Neural progenitor cell (in vitro differentiated cells): ENCODE measurements around the gene CGB5.
"Not testable (repeated sequence)": the region's sequence is repeated elsewhere in the genome, so short reads cannot be mapped to it uniquely, and the experiment has no call there.

Source experiments
- EZH2phosphoT487 ChIP-seq: fragments of 200-600 bp; sonication (generic); IDR thresholded peaks from 2 replicates; pipeline ENCODE4 v1.6.1; 2017; ENCODE audit warnings: antibody characterized with exemption
- TF ChIP-seq, protein P1 (sequence below): fragments of 200-600 bp; sonication (generic); IDR thresholded peaks from 2 replicates; pipeline ENCODE4 v1.5.1; 2017; ENCODE audit warnings: antibody characterized with exemption, mild to moderate bottlenecking

DNA sequence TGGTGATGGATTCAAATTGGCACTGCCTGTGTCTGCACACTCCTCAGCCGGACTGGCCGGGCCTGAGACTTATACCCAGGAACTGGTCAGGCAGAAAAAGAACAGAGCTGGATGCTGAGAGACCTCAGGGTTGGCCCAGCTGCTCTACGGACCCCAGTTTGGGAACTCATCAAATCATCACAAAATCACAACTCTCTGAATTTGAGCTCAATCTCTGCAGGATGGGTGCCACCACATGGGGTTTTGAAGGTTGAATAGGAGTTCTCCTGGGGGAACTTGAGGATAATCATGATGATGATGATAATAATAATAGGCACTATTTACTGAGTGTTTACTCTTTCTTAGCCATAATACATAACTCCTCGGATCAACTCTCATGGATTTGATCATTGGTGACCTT is 982 bp upstream of the CGB5 start:
- TF ChIP-seq, protein P1, sequence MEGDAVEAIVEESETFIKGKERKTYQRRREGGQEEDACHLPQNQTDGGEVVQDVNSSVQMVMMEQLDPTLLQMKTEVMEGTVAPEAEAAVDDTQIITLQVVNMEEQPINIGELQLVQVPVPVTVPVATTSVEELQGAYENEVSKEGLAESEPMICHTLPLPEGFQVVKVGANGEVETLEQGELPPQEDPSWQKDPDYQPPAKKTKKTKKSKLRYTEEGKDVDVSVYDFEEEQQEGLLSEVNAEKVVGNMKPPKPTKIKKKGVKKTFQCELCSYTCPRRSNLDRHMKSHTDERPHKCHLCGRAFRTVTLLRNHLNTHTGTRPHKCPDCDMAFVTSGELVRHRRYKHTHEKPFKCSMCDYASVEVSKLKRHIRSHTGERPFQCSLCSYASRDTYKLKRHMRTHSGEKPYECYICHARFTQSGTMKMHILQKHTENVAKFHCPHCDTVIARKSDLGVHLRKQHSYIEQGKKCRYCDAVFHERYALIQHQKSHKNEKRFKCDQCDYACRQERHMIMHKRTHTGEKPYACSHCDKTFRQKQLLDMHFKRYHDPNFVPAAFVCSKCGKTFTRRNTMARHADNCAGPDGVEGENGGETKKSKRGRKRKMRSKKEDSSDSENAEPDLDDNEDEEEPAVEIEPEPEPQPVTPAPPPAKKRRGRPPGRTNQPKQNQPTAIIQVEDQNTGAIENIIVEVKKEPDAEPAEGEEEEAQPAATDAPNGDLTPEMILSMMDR = not testable (repeated sequence)
- TF ChIP-seq EZH2phosphoT487 = not testable (repeated sequence)
